HG03097 (cell line): ENCODE data around the gene NCKAP5.

ENCODE experiments used
- ATAC-seq: cut with Tn5 transposase; IDR thresholded peaks from one replicate; pipeline ENCODE4 v1.9.1; 2021; ENCODE audit not compliant: unreplicated experiment, low FRiP score

The NCKAP5 gene

GRCh38 chr2:133177196-133177595, 391.1 kb downstream of the NCKAP5 start:
- no peak for ATAC-seq

- no peak for ATAC-seq
Measured at GRCh38 chr2:133175926-133176325, 392.3 kb downstream of the NCKAP5 start.

- no peak for ATAC-seq
Measured at GRCh38 chr2:133173224-133173623, 395.0 kb downstream of the NCKAP5 start.

GRCh38 chr2:133171393-133172004, 396.8 kb downstream of the NCKAP5 start:
- no peak for ATAC-seq

GRCh38 chr2:133169274-133169912, 398.9 kb downstream of the NCKAP5 start:
- no peak for ATAC-seq

- no peak for ATAC-seq
Measured at GRCh38 chr2:133167990-133168389, 400.3 kb downstream of the NCKAP5 start.

- ATAC-seq: no peak
Measured at GRCh38 chr2:133167223-133167622, 401.0 kb downstream of the NCKAP5 start.

- ATAC-seq: no peak
Measured at GRCh38 chr2:133166031-133166430, 402.2 kb downstream of the NCKAP5 start.

GRCh38 chr2:133163111-133163510, 405.2 kb downstream of the NCKAP5 start:
- no peak for ATAC-seq

GRCh38 chr2:133158442-133158841, 409.8 kb downstream of the NCKAP5 start:
- ATAC-seq: no peak

- no peak for ATAC-seq
Measured at GRCh38 chr2:133158024-133158423, 410.2 kb downstream of the NCKAP5 start.

GRCh38 chr2:133157141-133157540, 411.1 kb downstream of the NCKAP5 start:
- no peak for ATAC-seq

- ATAC-seq: no peak
Measured at GRCh38 chr2:133152801-133153200, 415.5 kb downstream of the NCKAP5 start.

GRCh38 chr2:133148187-133148586, 420.1 kb downstream of the NCKAP5 start:
- no peak for ATAC-seq

- no peak for ATAC-seq
Measured at GRCh38 chr2:133146893-133147292, 421.4 kb downstream of the NCKAP5 start.

- no peak for ATAC-seq
Measured at GRCh38 chr2:133143645-133144044, 424.6 kb downstream of the NCKAP5 start.

GRCh38 chr2:133142087-133142486, 426.2 kb downstream of the NCKAP5 start:
- no peak for ATAC-seq

GRCh38 chr2:133140620-133141019, 427.6 kb downstream of the NCKAP5 start:
- ATAC-seq: no peak

GRCh38 chr2:133139847-133140533, 428.3 kb downstream of the NCKAP5 start:
- ATAC-seq: no peak

- ATAC-seq: no peak
Measured at GRCh38 chr2:133138693-133139092, 429.6 kb downstream of the NCKAP5 start.

- no peak for ATAC-seq
Measured at GRCh38 chr2:133135035-133135654, 433.1 kb downstream of the NCKAP5 start.
